GM19238 (cell line): ENCODE data around the gene CETN1.

ENCODE experiments used
- DNase-seq: peaks from one replicate; pipeline ENCODE4 v3.0.0; 2011; ENCODE audit warnings: low spot score; ENCODE audit not compliant: insufficient read length

CETN1 gene

DNA sequence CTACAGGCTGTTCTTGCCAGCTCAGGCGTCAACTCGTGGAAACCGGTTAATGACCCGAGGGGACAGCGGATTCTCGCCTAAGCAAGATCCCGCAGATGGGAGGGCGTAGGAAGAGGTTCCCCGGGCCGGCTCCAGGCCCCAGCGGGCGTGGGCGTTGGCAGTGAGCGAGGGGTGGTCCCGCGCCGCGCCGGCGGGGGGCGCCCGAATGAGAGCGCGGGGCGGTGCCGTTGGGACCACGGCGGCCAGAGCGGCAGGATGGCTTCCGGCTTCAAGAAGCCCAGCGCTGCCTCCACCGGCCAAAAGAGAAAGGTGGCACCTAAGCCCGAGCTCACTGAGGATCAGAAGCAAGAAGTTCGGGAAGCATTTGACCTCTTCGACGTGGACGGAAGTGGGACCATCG, at the start of gene CETN1:
CETN1 (plus strand) TSS at position 227 of the 400 bp plus-strand sequence; CDS start at position 256, 29 bp downstream.
- DNase-seq: no peak

DNA sequence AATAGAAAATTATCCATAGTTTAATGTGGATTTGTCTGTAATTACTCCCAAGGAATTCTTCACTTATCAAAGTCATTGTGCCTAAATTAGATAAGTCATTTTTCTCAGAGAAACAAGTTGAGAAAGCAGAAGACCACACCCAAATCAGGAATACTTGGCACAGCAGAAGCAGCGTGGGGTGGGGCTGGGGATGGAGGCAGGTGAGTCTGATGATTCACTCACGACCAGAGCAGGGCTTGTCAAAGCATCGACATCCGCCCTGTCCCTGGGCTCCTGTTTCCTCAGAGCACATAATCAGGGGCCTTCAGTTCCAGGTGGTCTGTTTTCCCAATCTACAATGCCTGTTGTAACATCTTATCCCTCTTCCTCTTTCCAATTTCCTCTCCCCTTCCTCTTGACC, 48.2 kb upstream of the CETN1 start:
- DNase-seq: no peak

DNA sequence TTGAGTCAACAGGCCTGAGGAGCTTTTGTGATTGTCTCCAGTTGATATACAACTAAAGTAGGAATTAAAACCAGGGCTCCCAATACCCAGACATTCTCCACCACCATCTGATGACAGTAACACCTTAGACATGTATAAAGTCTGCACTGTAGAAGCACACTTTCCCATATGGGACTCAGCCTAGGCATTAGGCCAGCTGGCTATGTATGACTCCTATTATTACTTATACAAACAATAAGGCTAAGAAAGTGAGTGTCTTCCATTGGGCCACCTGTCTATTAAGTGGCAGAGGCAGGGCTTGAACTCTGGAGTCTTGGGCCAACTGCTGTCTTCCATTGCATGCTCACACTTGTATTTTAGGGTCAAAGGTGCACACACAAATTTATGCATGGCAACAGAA, 47.5 kb upstream of the CETN1 start:
- DNase-seq: no peak

DNA sequence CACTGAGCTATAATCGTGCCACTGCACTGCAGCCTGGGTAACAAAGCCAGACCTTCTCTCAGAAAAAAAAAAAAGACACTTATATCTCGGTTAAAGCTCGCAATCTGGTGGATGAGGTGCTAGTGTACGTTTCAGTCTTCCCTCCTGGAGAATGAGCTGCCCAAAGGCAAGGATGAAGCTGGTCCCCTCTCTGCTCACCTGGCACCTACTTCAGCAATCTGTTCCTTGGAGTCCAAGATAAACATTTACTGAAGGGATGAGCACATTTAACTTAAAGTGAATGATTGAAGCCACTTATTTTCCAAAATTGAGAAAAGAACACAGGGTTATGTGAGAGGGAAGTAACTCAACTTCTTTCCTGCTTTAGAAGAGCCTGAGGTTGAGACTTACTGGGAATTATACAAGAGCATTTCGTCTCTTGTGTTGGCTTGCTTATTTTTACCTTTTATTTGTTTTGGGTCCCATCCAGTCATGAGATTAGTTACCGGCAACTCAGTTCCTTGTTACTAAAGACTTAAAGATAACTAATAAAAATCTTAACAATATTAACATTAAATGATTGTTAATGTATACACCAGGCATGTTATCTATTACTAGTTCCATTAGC, 46.1 kb upstream of the CETN1 start:
- no peak for DNase-seq

DNA sequence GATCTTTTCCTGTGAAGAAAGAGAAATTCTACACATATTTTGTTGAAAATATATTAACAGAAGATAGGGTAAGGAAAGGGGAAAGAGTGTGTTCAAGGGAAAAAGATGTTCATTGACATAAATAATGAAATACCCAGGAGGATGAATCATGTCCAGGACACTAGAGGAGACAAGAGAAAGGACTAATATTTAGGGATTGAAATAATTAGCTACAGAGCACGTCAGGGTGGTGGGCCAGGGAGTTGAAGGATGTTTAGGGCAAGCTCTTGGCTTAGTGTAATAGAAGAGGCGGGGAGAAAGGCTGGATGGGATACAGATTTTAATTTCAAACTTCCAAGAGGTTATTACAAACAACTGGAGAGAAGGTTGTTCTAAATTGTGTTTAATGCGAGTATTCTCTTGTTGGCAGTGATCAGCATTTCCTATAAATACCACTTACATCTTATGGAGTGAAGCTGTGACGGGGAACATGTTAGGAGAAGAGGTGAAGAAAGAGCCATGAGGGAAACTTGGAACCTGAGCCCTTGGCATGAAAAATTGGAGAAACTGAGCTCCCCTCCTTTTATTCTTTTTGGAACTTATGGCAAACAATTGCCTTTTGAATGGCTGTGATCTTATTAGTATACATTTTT, 36.6 kb upstream of the CETN1 start:
- DNase-seq: no peak

DNA sequence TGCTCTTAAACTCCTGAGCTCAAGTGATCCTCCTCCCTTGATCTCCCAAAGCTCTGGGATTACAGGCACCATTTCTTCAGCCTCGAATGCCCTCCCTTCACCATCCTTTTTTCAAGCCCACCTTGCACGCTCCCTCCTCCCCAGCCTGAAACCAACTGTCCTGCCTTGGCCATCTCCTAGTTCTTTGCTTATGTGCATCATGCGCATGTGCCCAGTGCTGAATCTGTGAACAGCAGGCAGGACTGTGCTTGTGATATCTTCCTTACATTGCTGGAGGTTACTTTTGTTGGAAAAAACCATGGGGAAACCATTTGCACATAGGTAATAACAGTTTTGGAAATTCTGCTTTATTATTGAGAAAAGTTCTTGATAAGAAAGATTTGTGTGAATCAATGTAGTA, 30.2 kb upstream of the CETN1 start:
- no peak for DNase-seq

DNA sequence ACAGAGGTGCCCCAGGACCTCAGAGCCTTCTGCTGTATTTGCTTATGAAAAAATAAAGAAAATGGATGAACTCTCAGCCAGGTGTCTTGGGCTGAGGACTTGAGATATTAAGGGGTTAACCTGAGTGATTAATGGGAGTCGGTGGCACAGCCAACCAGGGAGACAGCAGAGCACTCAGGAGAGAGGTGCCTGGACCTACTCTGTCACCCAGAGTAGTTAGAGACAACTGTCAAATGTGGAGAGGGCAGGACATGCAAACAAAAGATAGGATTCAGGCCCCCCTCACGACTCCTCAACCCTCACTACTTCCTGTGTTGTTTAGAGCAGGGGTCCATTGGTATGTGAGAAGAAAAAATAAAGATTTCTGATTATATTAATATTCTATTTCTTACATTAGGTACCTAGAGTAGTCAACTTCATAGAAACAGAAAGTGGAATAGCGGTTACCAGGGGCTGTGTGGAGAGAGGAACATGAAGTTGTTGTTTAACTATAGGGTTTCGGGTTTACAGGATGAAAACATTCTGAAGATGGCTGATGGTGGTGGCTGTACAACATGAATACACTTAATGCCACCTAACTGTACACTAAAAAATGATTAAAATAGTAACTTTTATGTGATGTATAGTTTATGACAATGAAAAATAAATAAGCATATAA, 28.6 kb upstream of the CETN1 start:
- DNase-seq: no peak

DNA sequence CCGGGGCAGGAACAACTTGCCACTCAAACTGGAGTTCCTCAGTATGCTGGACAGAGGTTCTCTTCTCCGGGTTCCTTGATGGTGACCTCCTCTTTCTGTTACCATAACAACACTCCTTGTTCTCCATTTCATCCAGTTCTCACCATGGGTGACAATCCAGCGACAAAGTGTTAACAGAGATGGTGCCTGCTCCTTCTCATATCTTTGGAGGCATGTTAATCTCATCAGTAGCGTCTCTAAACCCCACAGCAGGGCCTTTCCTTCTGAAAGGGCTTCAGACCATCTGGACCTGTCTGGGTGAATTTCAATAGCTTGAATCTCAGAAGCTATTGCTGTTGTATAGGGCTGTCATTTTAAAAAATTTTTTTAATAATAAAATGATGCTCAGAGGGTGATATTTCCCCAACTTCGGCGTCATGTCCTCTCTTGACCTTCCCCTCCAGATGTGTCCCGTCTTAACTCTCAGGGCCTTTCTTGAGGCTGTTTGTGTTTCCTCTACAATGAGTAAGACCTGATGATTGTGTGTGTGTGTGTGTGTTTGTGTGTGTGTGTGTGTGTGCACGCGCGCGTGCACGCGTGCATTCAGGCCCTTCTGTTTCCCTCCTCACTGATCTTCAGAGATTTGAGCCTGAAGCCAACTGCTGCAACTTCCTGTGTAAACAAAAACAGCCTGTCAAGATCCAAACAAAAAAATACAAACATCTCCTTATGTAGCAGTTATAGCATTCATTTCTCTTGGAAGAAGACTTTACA, 24.3 kb upstream of the CETN1 start:
- no peak for DNase-seq

DNA sequence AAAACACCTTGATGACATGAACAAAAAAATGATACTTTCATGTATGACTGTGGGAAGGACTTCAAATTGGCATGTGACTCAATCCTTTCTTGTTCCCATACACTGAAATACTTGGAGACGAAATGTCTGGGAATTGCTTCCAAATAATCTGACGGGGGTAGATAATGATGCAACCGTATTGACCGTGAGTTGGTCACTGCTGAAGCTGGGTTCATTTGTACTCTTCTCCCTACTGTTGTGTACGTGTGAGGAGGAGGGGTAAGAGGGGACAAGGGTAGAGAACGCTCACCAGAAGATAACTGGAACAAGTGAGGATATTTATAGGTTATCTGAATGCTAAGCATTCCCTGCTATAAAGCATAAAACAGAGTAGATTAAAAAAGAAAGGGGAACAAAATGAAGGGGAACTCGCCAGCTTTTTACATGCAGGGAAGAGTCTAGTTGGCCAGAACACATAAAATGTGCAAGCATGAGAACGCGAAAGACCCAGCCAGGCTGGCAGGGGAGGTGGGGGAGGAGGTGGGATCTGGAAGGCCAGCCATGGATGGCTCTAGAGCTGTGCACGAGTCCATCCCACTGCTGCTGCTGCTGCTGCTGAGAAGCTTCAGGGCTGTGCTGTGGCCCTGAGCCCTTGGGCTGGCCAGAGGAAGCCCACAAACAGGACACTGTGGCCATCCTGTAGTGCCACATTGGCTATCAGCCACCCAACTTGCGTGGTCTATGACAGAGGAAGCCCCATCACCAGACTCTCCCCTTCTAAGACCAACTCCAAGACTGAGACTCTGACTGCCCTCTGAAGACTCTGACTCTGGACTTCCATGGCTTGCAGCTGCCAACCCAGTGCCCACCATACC, 15.2 kb upstream of the CETN1 start:
- DNase-seq: no peak

DNA sequence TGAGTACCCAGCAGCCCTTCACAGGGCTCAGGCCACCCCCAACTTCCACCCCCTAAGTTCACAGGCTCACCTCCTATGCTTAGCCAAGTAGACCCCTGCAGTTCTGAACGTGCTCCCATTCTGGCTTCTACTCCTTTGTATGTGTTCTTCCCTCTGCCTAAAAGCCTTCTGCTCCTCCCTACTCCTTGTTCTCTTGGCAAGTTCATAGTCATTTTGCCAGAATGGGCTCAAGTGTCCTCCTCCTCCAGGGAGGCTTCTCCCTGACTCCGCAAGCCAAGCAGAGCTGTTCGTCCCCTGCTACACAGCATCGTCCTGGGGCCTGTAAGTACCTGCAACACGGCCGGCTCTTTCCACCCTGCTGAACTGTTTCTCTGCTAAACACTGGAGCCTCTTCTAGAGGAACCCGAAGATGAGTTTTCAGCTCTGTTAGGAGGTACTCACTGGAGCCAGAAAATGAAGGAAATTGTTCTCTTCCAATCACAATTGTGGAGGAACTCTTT, 14.6 kb upstream of the CETN1 start:
- DNase-seq: no peak

DNA sequence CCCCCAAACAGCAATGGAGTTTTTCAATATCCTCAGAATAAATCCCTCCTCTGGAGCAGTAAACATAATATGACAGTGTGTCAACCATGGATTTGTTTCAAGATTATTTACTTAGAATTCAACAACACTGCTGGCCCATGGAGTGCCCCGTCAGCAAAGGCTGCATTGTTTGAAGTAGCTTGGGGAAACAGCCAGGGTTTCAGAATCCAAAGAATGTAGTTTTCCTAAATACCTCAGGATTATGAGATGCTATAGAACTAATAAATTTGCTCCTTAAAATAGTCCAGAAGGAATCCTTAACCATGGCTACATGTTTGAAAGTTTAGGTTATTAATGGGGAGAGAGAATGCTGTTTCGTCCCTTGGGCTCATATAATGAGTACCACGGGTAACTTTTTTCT, 13.1 kb upstream of the CETN1 start:
- DNase-seq: no peak

DNA sequence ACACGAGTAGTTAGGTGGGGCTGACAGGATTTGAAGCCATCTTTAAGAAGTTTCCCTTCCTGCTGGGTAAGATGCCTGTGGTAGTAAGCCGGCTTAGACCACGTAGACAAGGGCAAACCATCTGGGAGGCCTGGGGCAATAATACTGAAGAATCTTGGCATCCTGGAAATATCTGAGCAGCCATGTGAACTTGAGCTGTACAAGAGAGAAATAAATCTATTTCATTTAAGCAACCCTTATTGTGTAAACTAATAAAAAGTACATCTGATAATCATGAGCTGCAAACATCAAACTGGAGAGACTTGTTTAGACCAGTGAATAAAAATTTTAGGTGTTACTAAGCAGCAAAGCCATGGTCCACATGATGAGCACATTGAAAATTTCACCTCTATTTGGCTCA, 11.4 kb upstream of the CETN1 start:
- DNase-seq: no peak

DNA sequence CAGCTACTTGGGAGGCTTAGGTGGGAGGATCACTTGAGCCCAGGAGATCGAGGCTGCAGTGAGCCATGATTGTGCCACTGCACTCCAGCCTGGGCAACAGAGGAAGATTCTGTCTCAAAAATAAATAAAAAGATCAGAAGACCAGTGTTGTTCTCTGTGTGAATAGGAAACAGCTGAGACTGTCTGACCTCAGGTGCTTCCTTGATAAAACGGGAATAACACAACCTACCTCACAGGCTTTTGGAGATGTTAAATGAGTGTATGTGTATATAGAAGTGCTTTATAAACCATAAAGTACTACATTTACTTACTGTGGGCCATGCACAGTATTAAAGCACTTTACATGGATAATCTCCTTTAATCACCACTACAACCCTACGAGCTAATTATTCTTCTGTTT, 9.9 kb upstream of the CETN1 start:
- DNase-seq: no peak

DNA sequence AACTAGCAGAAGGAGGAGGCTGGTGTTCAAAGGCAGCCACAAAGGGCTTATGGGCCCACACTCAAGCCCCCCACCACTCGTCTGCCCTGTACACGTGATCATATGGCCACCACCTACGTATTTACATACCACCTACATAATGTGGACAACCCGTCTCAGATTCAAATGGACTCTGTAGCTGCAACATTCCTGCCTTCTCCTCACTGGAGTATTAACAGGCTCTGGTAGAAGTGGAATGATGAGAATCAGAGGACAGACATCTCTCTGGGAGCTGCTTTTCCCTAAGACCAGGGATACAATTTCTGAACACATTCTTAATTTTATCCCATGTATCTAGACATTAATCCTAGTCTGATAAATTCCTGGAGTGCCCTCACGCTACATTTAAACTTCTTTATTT, 9.5 kb upstream of the CETN1 start:
- DNase-seq: no peak

DNA sequence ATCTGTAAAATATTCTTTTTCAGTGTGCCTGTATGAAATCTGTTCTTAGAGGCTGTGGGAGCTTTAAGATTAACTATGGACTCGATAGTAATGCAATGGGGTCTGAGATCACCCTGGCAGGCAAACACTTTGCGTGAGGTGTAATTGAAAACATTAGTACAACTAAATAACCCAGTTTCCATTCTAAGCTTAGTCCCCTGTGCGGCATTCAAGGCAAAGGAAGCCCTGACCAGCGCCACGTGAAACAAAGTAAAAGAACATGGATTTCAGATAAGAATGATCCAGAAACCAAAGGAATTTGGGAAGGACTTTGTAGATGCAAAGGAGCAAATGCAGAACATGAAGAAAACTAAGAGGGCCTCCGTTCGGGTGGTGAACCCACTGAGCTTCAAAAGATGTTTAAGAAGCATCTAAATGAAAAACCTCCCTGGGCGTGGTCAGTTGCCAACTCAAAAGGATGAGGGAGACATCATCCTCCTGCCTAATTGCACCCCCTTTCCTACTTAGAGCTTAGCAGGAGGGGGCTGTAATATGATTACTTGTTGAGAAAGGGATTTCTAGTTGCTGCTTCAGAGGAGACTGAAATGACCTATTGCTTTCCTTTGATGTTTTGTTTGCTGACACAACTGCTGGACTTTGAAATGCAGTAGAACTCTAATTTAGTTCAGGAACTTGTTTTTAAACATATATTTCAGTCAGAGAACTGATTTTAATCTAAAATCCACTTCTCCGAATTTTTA, 7.9 kb upstream of the CETN1 start:
- DNase-seq: no peak

DNA sequence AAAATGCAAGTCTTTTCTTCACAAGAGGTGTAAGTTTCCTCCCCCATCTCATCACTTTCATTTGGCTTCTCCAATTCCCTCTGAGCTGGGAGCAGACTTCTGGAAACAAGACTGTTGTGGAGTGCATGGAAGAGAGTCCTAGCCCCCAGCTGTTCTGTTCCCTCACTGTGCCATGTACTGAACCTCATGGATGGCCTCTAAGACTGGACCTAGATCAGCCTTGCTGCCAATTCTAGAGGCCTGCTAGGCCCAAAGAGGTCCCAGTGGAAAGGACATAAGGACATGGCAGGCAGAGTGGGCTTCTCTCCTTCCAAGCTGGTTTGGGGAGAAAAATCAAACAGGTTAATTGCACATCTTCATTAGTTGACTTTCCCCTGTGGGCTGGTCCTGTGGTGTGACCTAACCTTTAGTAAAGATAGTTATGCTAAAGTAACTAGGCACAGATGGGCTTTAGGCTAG, 7.3 kb upstream of the CETN1 start:
- no peak for DNase-seq

DNA sequence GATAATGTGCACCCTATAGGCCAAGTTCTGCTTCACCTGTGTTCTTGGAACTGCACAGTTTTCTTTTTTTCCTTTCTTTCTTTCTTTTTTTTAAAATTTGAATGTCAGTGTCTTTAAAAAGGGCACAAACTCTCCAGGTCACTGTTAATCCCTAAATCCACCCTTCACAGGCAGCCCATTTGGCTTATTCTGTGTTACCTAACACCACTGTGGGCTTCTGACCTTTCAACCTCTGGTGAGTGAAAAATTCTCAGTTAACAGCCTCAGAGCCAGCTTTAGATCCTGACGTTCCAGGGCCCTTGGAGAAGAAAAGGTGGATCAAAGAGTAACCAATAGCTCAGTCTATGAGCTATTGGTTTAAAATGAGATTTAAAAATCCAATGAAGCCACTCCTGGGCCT, 6.8 kb upstream of the CETN1 start:
- no peak for DNase-seq

DNA sequence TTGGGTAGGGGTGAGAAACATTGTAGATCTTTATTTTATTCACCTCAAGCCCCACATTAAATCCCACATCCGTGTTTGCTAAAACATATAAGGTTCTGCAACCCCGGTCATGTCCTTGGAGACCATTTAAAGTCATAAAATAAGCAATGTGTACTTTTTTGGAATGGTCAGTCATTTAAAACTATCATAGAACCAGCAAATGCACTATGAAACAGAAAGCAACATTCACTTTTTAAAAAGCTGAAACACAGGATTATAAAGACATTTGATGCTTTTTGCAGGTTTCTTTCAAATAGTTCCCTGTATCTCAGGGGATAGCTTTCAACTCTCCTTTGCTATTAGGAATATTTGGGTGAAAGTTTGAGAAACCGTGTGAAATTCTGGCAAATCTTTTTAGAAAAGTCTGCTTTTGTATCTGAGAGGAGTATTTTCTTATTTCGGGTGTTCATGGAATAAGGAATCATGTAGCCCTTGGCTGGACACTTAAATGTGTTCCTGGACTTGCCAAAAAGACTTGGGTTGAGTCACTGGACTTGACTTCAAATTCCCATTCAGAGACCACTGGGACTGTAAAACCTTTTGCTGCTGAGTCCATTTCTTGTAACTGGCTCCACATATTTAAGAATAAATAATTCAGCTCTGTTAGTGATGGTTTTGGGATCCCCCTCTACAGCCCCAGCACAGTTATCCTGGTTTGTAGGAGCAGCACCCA, 5.9 kb upstream of the CETN1 start:
- DNase-seq: no peak

DNA sequence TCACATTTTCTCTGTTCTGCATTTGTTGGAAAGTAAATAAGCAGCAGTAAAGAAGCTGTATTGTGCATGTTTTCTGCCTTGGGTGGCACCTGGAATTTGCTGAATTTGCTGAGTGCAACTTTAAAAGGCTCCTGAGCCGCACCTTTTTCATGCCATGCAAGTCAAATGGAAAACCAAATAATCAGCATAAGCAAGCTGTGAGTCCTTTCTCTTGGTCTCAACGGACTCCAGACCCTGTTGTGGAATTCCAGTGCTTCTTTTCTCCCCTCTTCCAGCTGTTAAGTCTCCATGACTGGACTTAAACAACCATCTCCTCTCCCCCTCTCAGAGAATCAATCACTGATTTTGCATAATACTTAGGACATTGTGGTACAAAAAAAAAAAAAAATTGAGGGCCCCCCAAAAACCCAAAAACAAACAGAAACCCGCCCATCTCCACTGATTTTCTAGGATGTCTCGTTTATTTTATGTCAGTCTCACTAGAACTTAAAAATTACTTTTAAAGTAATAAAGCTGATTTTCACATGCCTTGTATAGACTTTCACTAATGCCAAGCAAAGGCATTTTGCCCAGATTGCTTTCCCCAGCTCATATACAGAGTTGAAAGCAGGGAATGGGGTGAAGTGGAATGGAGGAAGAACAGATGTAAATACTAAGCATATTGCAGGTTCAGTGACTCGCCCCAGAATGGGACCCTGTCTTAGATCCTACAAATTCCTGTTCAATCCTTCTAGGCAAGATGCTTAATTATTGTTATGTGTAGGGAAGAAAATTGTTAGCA, 5.1 kb upstream of the CETN1 start:
- DNase-seq: no peak
